Measurements from ENCODE around the gene NDFIP1. TPM values are rescaled to one million over a fixed set of nuclear protein-coding genes. Genes with fewer than 3 reads are reported as not detected.
A peak's percentile ranks its signal among the peaks of the same experiment; 100 is the strongest.

The NDFIP1 gene
- total RNA-seq, 1 donor from 2014 or later, result 57.0 TPM

- TF ChIP-seq CTCF (conservative IDR thresholded peaks at IDR 0.05; ENCODE audit: low read depth, low read length), result no peak
- peak overlapping the region; percentile 92 for H3K4me3 ChIP-seq (ENCODE audit: low read depth, low read length)
- DNase-seq (ENCODE audit: low read depth), result no peak
These were observed 909 bp downstream of the NDFIP1 start for GRCh38 chr5:142109331-142110045.

- peak overlapping the region; percentile 92 for H3K4me3 ChIP-seq (ENCODE audit: low read depth, low read length)
- TF ChIP-seq CTCF (conservative IDR thresholded peaks at IDR 0.05; ENCODE audit: low read depth, low read length), result no peak
- no peak for DNase-seq (ENCODE audit: low read depth)
These were observed 1.5 kb downstream of the NDFIP1 start for GRCh38 chr5:142110046-142110531.

- H3K4me3 ChIP-seq (ENCODE audit: low read depth, low read length), result no peak overlapping the region
- no peak for TF ChIP-seq CTCF (conservative IDR thresholded peaks at IDR 0.05; ENCODE audit: low read depth, low read length)
- DNase-seq (ENCODE audit: low read depth), result no peak
These were observed 2.6 kb downstream of the NDFIP1 start for GRCh38 chr5:142110988-142111687.

- no peak for DNase-seq (ENCODE audit: low read depth)
- TF ChIP-seq CTCF (conservative IDR thresholded peaks at IDR 0.05; ENCODE audit: low read depth, low read length), result no peak
- H3K4me3 ChIP-seq (ENCODE audit: low read depth, low read length), result no peak overlapping the region
These were observed 6.1 kb downstream of the NDFIP1 start for GRCh38 chr5:142114687-142115086.

GRCh38 chr5:142115937-142116614, 7.5 kb downstream of the NDFIP1 start:
- no peak for DNase-seq (ENCODE audit: low read depth)
- H3K4me3 ChIP-seq (ENCODE audit: low read depth, low read length), result no peak overlapping the region
- no peak for TF ChIP-seq CTCF (conservative IDR thresholded peaks at IDR 0.05; ENCODE audit: low read depth, low read length)

GRCh38 chr5:142117579-142118151, 9.1 kb downstream of the NDFIP1 start:
- DNase-seq (ENCODE audit: low read depth), result no peak
- no peak overlapping the region for H3K4me3 ChIP-seq (ENCODE audit: low read depth, low read length)
- TF ChIP-seq CTCF (conservative IDR thresholded peaks at IDR 0.05; ENCODE audit: low read depth, low read length), result no peak
